Bronchial epithelial cell (primary cell): ENCODE data around the gene ANKRD33B. TPM values are rescaled to one million over a fixed set of nuclear protein-coding genes. Genes with fewer than 3 reads are reported as not detected.
A peak's percentile ranks its signal among the peaks of the same experiment; 100 is the strongest.

Source experiments
- DNase-seq: peaks from one replicate; pipeline ENCODE4 v3.0.0-alpha.2; 2010; ENCODE audit warnings: low read depth
- FAIRE-seq: peaks from 2 replicates; lab custom pipeline; 2011; peaks lifted over from hg19 to GRCh38; lab: Jason Lieb, UNC
- H3K27me3 ChIP-seq: 2 replicates; pipeline ENCODE4 v1.5.1; 2011; ENCODE audit warnings: low read length; ENCODE audit not compliant: control insufficient read depth, insufficient read depth
- H3K36me3 ChIP-seq: 2 replicates; pipeline ENCODE4 v1.5.1; 2011; ENCODE audit warnings: low read length; ENCODE audit not compliant: control insufficient read depth, insufficient read depth
- H3K4me3 ChIP-seq: 2 replicates; pipeline ENCODE4 v1.5.1; 2011; ENCODE audit warnings: mild to moderate bottlenecking, low read depth, low read length, control low read depth
- total RNA-seq: library from RNA; depleted of rRNA; stranded (reverse); fragments of >200 nt; gene quantifications from 2 replicates; pipeline ENCODE4 v1.2.1, GENCODE V29; 2014
- TF ChIP-seq, protein P1 (sequence below): IDR thresholded peaks from 2 replicates; pipeline ENCODE4 v1.5.1; 2011; ENCODE audit warnings: mild to moderate bottlenecking, moderate library complexity, low read length, control low read depth, inconsistent platforms; ENCODE audit not compliant: insufficient read depth, severe bottlenecking

ANKRD33B gene
- total RNA-seq, 1 donor from 2014 or later, result under 0.01 TPM

GRCh38 chr5:10690460-10691440 lies 126.9 kb downstream of the ANKRD33B start:
- H3K4me3 ChIP-seq, result no peak overlapping the region
- no peaks in the 10 kb centered on the region for H3K27me3 ChIP-seq
- DNase-seq, result no peak
- FAIRE-seq, result no peak
- peaks cover 1% of the 10 kb centered on the region for H3K36me3 ChIP-seq
- TF ChIP-seq, protein P1, sequence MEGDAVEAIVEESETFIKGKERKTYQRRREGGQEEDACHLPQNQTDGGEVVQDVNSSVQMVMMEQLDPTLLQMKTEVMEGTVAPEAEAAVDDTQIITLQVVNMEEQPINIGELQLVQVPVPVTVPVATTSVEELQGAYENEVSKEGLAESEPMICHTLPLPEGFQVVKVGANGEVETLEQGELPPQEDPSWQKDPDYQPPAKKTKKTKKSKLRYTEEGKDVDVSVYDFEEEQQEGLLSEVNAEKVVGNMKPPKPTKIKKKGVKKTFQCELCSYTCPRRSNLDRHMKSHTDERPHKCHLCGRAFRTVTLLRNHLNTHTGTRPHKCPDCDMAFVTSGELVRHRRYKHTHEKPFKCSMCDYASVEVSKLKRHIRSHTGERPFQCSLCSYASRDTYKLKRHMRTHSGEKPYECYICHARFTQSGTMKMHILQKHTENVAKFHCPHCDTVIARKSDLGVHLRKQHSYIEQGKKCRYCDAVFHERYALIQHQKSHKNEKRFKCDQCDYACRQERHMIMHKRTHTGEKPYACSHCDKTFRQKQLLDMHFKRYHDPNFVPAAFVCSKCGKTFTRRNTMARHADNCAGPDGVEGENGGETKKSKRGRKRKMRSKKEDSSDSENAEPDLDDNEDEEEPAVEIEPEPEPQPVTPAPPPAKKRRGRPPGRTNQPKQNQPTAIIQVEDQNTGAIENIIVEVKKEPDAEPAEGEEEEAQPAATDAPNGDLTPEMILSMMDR, result no peak

GRCh38 chr5:10691826-10692785 lies 128.2 kb downstream of the ANKRD33B start:
- peaks cover 1% of the 10 kb centered on the region for H3K36me3 ChIP-seq
- TF ChIP-seq, protein P1, result no peak
- no peaks in the 10 kb centered on the region for H3K27me3 ChIP-seq
- FAIRE-seq, result no peak
- H3K4me3 ChIP-seq, result no peak overlapping the region
- DNase-seq, result no peak

- FAIRE-seq (no peak), DNase-seq (peak; percentile 62)
- no peak overlapping the region for H3K4me3 ChIP-seq
- no peaks in the 10 kb centered on the region for H3K27me3 ChIP-seq
- H3K36me3 ChIP-seq, result peaks cover 1% of the 10 kb centered on the region
- TF ChIP-seq, protein P1, result peak; percentile 82
Measured at GRCh38 chr5:10695055-10695649, 131.3 kb downstream of the ANKRD33B start.

DNA sequence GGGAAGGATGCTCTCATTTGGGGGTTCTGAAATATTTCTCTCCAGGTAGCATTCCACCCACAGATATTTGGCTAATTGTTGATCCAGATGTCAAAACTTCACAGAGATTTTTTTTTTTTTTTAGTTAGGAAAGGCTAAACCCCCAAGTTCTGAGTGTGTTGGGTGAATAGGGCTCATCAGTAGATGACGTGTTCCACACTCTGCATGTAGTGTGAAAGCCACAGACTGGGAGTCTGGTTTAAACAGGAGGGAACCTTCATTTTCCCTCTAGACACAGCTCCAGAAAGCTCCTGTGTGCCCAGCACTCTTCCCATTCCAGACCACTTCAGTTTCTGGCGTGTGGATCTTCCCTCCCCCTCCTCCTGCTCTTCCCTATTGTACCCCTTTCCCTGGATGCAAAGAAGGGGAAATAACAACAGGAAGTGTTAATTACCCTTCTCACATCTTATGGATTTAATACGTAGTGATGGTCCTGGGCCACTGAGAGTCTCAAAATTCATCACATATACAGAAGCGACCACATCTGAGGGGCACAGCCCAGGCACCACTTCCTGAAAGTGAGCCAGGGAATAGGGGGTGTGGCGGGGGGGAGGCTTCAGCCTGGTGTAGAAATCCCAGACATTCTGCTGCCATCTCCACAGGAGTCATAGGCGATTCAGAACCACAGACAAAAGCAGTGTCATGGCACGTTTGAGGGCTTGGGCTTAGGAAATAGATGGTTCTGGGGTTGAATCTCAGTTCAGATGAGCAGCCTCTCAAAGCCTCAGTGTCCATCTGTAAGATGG lies 132.1 kb downstream of the ANKRD33B start:
- TF ChIP-seq, protein P1, result no peak

More for the DNA sequence above, 132.1 kb downstream of the ANKRD33B start:
- no peak for DNase-seq
- no peak for FAIRE-seq
- Histone ChIP-seq H3K4me3 (no peak overlapping the region), H3K27me3 (no peaks in the 10 kb centered on the region), H3K36me3 (peaks cover 1% of the 10 kb centered on the region)
